GM23248 (cell line): ENCODE data around the gene LDB2.

Experiments used
- EZH2 ChIP-seq: fragments of 200-600 bp; sonication (generic); IDR thresholded peaks from 2 replicates; pipeline ENCODE4 v1.6.1; 2018; ENCODE audit warnings: antibody characterized with exemption, mild to moderate bottlenecking; ENCODE audit not compliant: insufficient read depth, poor library complexity, severe bottlenecking
- EZH2phosphoT487 ChIP-seq: fragments of 200-600 bp; sonication (generic); IDR thresholded peaks from 2 replicates; pipeline ENCODE4 v1.6.1; 2018; ENCODE audit warnings: antibody characterized with exemption, moderate library complexity, mild to moderate bottlenecking, low read depth; ENCODE audit not compliant: insufficient read depth

GRCh38 chr4:16866974-16867373, 31.5 kb downstream of the LDB2 start:
- TF ChIP-seq EZH2 (no peak), EZH2phosphoT487 (no peak)
